NCI-H128 (cell line): ENCODE measurements around the gene BEST2.

Experiments used
- DNase-seq: peaks from one replicate; lab custom pipeline; 2025; ENCODE audit not compliant: unreplicated experiment; lab: John Stamatoyannopoulos, UW

The BEST2 gene

DNA sequence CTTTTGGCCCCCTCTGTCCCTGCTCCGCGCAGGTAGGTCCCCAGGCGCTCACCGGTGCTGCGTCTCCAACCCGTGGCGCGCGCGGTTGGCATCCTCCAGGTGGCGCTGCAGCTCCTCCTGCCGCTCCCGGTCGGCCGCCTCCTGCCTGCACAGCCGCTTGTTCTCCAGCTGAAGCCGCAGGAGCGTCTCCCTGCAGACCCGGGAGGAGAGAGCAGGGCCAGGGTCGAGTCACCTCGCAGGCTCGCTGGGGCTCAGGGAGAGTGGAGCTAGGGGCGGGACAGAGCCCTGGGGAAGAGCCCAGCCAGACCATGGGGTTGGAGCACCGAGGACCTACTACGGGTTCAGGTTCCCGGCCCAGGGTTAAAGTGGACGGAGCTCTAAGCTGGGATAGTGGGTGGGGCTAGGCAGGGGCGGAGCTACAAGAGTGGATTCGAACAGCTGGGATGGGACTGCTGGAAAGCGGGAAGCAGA is 14.5 kb downstream of the BEST2 start:
- DNase-seq = peak; percentile 68

DNA sequence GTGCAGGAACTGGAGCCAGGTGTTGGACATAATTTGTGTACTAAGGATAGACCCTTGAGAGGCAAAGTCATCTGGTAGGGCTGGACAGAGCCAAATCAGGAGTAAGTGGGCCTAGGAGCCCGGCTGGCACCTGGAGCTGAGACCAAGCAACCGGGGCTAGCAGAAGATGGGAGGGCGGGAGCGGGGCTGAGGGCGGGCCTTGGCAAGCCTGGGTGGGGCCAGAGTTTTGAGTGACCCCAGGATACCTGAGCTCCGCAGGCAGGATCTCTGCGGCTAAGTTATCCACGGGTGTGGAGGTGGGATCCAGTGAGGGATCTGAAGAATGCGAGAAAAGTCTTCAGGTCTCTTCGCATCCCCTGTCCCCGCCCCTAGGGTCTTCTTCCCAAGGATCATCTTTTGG is 15.6 kb downstream of the BEST2 start:
- DNase-seq = no peak

DNA sequence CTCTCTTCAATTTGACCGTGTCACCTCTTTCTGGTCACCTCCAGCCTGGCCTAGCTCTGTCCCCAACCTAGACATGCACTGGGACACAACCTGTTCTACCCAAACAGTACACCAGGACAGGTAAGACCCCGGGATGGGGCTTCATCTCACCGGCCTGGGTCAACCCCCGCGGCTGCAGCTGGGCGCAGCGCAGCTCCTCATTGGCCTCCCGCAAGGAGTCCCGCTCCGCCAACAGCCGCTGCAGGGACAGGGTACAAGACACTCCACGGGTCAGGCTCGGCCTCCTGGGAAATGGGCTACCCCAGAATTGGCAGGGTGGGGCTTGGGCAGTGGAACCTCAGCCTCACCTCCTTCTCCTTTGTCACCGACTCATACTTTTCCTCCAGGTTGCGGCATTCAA is 16.1 kb downstream of the BEST2 start:
- no peak for DNase-seq

DNA sequence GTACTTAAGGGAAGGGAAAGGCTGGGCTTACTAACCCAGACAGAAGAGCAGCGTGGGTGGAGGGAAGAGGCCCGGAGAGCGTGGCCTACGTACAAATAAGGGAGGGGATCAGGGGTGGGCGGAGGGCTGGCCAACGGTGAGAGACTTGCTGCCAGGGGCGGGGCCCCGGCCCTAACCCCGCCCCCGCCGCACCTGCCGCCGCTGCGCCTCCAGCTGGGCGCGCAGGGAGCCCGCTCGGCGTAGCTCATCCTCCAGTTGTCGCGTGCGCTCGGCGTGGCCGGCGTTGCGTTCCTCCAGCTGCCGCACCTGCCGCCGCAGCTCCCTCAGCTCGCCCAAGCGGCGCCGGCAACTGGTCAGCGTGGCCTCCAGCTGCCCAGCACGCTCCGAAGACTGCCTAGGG is 18.1 kb downstream of the BEST2 start:
- no peak for DNase-seq

DNA sequence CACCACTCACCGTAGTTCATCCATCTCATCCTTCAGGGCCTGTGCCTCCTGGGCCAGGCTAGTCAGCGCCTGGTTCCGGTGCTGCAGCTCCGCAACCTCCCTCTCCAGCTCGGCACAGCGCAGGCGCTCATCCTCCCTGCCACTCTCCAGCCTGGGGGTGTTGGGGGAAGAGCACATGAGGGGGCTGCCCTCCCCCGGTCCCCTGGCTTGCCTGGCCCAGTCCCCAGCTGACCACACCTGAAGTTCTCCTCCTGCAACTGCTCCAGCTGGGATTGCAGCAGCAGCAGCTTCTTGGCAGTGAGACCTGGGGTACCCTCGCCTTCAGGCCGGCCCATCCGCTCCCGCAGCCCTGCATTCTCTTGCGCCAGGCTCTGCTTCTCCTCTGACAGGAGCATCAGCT is 19.3 kb downstream of the BEST2 start:
- DNase-seq = no peak

DNA sequence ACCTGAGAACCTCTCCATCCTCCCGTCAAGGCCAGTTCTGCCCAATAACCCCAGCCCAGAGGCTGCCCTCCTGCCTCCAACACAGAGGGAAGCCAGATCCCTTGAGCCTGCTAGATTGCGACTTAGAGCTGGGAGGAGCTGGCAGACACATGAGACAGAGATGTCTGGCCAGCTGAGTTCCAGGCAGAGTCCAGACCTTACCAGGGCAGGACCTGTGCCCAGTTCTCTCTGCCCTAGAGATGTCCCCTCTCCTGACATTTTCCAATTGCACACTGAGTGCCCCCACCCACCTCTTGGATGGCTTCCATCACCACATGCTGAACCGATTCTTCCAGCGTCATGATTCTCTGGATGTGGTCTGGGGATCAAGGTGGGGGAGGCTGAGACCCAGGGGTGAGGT is 20.7 kb downstream of the BEST2 start:
- DNase-seq = no peak

DNA sequence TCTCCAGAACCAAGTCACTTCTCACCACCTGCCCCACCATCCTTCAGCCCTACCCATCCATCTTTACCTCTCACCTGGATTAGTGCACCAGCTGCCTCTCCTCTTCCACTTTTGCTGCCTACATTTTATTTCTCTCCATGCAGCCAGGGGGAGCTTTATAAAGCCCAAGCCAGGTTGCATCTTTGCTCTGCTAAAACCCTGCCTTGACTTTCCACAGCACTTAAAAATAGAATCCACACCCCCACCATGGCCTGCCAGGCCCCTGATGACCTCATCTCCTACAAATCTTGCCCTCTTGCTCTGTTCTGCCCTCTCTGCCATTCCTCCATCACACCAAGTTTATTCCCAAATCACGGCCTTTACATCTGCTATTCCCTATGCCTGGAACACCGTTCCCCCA is 22.0 kb downstream of the BEST2 start:
- DNase-seq = no peak

DNA sequence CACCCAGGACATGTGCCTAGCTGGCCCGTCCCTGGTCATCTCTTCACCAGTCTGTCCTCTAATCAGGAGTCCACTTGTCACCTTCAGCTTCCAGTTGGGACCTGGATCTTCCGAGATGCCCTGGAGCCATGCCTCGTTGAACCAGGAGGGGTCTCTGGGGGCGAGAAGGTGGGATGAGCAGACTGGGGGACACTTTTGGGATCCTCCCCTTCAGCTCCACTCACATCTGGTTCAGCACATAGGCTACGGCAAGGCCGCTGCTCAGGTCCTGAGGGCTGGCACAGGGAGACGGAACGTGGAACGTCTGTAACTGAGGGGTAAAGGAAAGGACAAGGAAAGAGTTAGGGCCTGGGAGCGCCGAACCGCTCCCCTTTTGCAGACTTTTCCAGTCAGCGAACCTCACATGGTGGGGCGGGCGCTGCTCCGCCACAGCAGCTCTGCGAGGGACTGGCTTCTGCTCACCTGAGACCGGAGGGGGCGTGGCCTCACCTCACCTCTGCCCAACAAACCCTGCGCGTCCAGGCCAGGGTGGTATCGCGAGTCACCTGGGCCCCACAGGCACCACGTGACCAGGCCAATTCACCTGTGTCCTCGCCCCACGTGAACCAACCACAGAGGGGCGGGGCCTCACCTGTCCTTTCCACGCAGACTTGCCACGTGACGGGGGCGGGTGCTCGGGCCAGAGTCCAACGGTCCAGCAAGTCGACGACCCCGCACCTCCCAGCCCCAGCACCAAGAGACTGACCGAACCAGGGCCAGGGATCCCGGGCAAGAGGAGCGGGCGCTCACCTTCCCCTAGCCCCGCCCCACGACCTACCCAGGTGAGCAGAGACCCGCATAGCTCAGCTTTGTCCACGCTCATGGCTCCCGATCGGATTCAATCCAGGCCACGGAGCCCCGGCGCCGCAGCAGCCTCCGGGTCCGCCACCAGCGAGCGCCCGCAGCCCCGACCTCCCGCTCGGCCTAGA is 23.3 kb downstream of the BEST2 start, which contains the start of gene HOOK2:
TSS of gene HOOK2 (minus strand) at position 965 of the 968 bp plus-strand sequence. CDS start at position 862, 103 bp downstream.
- peak; percentile 70 for DNase-seq

DNA sequence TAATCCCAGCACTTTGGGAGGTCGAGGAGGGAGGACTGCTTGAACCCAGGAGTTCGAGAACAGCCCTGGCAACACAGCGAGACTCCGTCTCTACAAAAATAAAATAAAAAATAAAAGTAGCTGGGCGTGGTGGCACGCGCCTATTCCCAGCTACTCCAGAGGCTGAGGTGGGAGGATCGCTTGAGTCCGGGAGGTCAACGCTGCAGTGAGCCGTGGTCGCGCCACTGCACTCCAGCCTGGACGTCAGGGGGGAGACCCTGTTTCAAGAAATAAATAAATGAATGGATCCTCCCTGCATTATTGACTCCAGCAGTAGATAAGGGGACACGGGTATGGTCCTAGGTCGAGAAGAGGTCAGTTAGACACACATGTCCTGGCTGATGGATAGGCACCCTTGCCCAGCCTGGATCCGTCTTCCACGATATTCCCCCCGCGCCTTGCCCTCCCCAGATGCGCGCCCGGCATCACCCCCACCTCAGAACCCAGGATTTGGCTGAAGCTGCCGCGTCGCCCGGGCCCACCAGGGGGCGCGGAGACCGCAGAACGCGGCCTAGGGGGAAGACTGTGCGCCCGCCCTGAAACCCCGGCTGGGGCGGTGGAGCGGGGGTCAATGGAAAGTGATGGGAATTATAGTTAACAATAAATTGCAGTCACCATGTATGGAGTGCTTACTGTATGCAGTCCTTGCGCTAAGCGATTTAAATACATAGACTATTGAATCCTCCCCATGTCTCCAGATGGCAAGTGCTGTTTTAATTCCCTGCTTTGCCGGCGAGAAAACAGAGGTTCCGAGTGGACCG is 25.8 kb downstream of the BEST2 start:
- peak; percentile 51 for DNase-seq

DNA sequence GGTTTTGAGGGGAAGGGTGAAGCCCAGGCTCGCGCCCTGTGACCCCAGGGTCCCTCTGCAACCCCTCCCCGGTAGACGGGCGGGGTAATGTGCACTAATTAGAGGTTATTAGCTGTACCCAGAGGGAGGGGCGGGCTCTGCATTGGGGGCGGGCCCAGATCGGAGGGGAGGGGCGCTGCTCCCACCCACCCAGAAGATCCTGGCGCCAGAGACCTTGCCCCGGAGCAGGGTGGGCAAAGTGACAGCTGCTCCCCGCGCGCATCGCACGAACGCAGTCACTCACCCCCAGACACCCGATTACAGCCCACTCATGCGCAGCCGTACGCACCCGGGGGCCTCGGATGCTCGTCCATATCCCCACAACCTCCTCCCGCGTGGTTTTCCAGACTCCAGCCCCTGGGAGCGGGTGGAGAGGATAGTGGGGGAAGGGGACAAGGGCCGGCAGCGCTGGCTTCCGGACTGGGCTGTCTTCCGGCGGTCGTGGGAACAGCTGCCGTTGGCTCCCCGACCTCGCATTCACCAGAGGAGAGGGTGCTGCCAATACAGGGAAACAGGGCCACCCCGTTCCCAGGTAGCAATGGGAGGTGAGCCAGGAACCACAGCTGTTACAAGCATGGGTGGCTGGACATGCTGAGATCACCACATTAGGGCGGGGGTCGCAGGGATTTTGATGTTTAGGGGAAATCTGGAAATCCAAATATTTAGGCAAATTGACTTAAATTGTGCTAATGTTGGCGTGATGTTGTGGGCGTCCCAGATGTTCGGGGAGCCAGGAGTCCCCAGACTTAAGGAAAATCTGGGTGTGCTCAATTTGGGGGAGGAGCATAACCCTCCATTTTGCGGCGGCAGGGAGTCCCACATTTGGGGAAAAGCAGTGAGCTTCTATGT is 26.7 kb downstream of the BEST2 start:
- DNase-seq = peak; percentile 50

DNA sequence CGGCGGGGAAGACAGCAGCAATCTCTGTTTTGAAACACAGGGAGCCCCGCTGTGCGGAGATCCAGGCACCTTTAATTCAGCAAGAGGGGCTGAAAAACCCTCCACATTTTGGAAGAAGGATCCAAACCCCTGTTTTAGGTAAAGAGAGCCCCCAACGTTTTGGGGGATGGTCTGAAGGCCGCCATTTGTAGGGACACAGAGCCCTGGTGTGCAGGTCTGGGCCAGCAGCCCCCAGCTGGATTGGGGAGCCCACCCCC is 27.2 kb downstream of the BEST2 start:
- DNase-seq = no peak

DNA sequence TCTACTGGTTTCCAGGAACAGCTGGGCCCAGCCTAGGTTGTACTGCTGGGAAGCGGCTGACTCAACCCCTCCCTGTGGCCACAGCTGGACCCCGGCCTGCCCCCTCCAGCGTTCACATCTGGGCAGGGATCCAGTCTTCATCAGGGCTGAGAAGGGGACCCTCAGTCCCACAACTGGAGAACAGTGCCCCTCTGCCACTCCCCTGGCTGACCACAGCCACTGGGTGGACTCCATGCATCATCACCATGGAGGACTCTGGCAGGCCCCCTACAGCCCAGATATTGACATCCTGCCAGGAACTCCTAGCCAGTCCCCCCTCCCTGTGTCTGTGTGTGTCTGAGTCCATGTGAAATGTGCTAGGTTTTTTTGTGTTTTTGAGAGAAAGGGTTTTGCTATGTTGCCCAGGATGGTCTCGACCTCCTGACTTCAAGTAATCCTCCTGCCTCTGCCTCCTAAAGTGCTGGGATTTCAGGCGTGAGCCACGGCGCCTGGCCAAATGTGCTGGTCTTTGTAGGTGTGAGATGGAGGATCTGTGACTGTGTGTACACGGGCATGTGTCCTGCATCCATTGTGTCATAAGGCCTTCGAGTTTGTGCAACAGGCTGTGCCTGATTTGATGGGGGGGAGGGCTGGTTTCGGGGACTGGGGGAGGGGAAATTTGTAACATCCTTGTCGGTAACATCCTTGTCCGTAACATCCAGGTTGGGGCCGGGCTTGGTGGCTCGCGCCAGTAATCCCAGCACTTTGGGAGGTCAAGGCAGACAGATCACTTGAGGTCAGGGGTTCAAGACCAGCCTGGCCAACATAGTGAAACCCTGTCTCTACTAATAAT is 27.8 kb downstream of the BEST2 start:
- no peak for DNase-seq

DNA sequence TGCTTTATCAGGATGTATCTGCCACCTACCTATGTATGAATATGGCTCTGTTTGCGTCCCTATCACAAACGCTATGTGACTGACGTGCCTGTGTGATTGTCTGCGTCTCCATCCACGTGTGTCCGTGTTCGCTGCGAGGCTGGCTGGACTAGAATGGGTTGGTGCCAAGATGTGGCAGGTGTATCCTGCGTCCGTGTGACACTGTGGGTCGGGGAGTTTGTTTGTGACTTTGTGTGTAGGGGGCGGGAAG is 30.5 kb downstream of the BEST2 start:
- no peak for DNase-seq

DNA sequence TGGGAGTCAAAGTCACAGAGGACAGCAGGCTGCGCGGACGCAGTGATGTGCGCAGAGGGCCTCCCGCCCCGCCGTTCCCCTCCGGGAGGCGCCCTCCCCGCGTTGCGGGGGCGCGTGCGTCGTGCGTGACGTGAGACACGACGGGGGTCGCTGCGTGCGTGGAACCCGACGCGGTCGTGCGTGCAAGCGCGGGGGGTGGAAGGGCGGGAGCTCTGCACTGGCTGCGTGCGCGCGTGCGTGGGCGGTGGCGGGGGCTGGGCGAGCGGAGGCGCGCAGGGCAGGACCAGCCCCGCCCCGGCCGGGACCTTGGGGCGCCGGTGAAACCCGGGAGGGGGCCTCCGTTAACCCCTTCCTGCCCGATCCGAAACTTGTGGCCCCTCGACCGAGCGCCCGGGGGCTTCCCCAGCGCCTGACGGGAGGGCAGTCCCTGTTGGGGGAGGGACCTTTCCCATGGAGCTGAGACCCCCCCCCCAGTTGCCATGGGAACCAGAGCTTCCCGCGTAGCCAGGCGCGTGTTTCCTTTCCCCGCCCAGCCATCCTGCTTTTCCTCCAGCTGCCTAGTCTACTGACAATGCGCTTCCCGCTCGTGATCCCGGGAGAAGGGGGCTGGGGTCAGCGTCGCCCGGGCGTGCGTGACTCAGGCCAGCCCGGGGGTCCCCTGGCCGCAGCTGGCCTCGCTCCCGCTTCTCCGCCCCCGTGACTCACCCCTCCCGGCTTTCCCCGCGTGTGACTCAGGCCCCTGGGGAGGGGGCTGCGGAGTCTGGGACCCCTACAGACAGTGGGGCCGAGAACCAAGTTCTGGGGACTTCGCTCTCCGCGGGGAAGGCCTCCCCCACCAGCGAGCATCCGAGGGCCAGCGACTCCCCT is 31.1 kb downstream of the BEST2 start:
- peak; percentile 71 for DNase-seq

DNA sequence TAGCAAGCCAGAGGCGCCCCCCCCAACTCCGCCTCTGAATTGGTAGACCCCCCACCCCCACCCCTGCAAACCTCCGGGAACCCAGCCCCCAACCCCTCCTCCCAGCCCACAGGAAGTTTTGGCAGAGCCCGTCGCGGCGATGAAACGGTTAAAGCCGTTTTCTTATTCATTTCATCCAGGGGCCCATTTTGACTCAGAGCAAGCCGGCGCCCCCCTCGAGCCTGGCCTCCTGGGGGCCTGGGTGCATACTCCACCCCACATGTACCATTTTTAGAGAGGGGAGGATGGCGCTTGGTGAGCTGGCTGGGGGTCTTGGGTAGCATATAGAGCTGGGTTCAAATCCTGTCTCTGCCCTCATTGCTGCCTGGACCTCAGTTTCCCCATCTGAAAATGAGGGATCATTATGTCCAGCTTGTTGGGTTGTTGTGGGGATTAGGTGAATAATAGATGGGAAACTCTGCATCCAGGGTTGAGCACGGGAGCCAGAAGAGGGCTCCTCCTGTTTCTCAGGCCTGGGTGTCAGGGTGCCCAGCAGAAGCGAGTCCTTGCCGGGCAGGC is 31.8 kb downstream of the BEST2 start:
- DNase-seq = no peak

DNA sequence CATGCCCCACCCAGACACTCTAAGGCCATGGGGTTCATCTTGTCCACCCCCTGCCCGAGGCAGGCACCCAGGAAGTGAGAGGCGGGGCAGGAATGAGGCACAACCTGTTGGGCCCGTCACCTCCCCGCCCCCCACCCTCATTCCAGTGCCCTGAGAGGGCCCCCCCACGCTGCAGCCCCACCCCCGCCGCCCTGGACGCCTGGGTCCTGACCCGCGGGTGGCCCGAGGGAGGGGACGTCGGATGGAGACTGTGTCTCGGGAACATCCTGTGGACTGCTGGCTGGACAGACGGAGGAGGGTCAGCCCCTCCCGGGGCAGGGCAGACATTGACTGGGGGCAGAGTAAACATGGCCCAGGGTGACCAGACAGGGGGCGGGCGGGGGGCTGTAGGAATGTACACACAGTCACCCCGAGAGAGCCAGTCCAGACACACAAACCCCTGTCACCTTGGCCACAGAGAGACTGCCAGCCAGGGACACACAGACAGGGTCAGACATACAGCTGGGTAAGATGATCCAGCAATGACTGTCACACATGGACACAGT is 32.3 kb downstream of the BEST2 start:
- no peak for DNase-seq

DNA sequence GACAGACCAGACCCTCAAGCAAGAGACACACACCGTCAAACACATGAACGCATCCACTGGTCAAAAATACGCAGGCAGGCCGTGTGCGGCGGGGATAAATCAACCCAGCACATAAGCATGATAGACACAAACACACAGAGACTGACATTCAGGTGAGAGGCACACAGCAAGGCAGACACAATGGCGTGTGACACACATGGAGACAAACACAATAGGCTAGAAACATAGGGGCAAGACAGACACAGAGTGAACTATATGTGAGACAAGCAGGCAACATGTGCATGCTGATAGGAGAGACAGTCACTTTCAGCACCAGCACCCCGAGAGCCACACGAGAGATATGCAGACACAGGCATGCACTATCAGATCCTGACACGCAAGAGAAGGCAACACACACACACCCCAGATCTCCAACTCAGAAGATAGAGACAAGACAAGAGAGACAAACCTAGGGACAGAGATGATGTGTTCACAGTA is 32.8 kb downstream of the BEST2 start:
- DNase-seq = no peak

DNA sequence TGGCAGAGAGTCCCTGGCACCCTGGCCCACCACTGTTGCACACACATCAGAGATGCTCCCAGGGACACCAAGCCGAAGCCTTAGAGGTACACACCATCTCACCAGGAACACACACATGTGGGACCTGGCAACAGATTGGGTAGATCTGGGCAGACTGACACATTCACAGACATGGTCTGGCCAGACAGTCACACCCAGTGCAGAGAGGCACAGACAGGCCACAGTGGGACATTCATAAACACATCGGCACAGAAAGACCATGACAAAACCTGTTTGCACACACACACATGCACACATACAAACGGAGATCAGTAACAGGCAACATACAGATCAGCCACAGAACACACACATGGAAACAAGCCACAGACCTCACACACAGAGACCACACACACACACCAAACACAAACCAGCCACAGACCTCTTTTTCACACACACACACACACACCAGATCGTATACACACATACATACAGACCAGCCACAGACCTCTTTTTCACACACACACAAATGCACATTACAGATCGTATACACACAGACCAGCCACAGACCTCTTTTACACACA is 33.4 kb downstream of the BEST2 start:
- DNase-seq = no peak
